Gastrocnemius medialis (tissue), 4 donors: Measurements from ENCODE around the gene RGP1. TPM values are rescaled to one million over a fixed set of nuclear protein-coding genes. Genes with fewer than 3 reads are reported as not detected.
A peak's percentile ranks its signal among the peaks of the same experiment; 100 is the strongest.

ENCODE experiments used
- ATAC-seq, 2 donors: fragments of 150-250 bp; one replicate each; pipeline ENCODE4 v1.9.1; 2016
- DNase-seq, 2 donors: peaks; one replicate each; pipeline ENCODE4 v3.0.0-alpha.2; 2019
- H3K27ac ChIP-seq, 4 donors: fragments of 200-600 bp; sonication (generic); 1 replicate in 1 of 4; 2 replicates in 3 of 4; pipeline ENCODE4 v1.5.1; 2016 to 2018; ENCODE audit warnings: mild to moderate bottlenecking in 2 of 4, moderate library complexity in 1 of 4
- H3K27me3 ChIP-seq, 3 donors: fragments of 200-600 bp; sonication (generic) in 2 of 3; 1 replicate in 1 of 3; 2 replicates in 2 of 3; pipeline versions ENCODE4 v1.5.1 to v1.6.0; 2016 to 2019; ENCODE audit warnings: mild to moderate bottlenecking in 1 of 3, moderate library complexity in 1 of 3
- H3K36me3 ChIP-seq, 2 donors: fragments of 200-600 bp; sonication (generic) in 1 of 2; one replicate each; pipeline ENCODE4 v1.5.1; 2017 to 2018
- H3K4me1 ChIP-seq, 2 donors: fragments of 200-600 bp; sonication (generic) in 1 of 2; one replicate each; pipeline ENCODE4 v1.5.1; 2016 to 2017; ENCODE audit warnings: mild to moderate bottlenecking in 2 of 2
- H3K4me3 ChIP-seq, 4 donors: fragments of 200-600 bp; sonication (generic) in 3 of 4; 1 replicate in 1 of 4; 2 replicates in 3 of 4; pipeline ENCODE4 v1.5.1; 2016 to 2019; ENCODE audit warnings: mild to moderate bottlenecking in 2 of 4
- H3K9me3 ChIP-seq, 3 donors: fragments of 200-600 bp; sonication (generic) in 2 of 3; 1 replicate in 1 of 3; 2 replicates in 2 of 3; pipeline ENCODE4 v1.5.1; 2016 to 2019
- POLR2A ChIP-seq, 2 donors: fragments of 450-650 bp; IDR thresholded peaks; one replicate each; pipeline ENCODE4 v1.6.1; 2017; ENCODE audit warnings: antibody characterized with exemption in 2 of 2, mild to moderate bottlenecking in 2 of 2, moderate library complexity in 2 of 2
- in situ Hi-C, 4 donors: fragments of 200-750 bp; cut with MboI; loops; one replicate each; pipeline versions ENCODE4 v1.15.0 to v1.8.0; 2017; ENCODE audit warnings: low sequenced_read_pairs in 4 of 4
- intact Hi-C: fragments of 100-400 bp; cut with DNase I; formaldehyde crosslinking; loops from one replicate; pipeline ENCODE4 v1.15.1; 2023; ENCODE audit warnings: low total_unique reads
- total RNA-seq, 4 donors: library from RNA; depleted of rRNA; stranded (reverse); fragments of >200 nt; gene quantifications; one replicate each; pipeline versions ENCODE4 v1.1.0 to v1.2.3, GENCODE V29; 2016
- TF ChIP-seq, protein P1 (sequence below), 5 experiments: fragments of 450-650 bp in 3 of 5; fragments of 200-600 bp in 2 of 5; sonication (generic) in 2 of 5; IDR thresholded peaks in 4 of 5; conservative IDR thresholded peaks in 1 of 5; 1 replicate in 4 of 5; 2 replicates in 1 of 5; pipeline ENCODE4 v1.5.1; 2016 to 2019; ENCODE audit warnings: antibody characterized with exemption in 5 of 5, mild to moderate bottlenecking in 3 of 5, moderate library complexity in 3 of 5

Gene RGP1
- total RNA-seq, 4 donors from 2014 or later = 22.0 to 41.1 (median 36.3) TPM

DNA sequence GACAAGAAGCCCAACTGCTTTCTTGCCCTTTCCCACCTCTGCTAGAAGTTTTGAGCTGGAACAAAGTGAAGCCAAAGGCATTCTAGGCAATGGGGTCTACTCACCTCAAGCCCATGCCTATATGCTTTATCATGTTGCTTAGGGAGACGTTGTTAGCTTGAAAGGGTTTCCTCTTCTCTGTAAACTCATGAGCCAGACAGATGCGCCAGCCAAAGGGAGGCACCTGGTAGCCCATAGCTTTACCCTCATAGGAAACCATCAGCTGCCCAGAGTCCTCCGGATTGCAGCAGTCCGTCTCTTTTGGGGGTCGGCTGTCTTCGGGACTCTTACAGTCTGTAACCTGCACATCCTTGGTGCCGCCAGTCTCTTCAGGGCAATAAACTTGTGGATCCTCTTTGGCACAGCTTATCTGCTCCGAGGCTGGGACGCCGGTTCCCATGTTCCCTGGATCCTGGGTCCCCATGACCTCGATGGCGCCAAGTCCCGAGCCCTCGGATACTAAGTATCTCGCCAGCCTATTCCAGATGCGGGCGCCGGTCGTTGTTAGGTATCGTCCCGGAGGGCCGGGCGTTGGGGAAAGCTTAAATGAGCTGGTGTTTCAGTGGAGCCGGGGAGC lies 737 bp upstream of the RGP1 start:
- peak overlapping the region; percentile 88 to 97 (median 94) for H3K27ac ChIP-seq
- ATAC-seq (peak; percentile 15 to 24), DNase-seq (peak in 1 of 2 donors; percentile 28)
- TF ChIP-seq POLR2A (IDR thresholded peaks at IDR 0.05) = no peak
- TF ChIP-seq, protein P1, sequence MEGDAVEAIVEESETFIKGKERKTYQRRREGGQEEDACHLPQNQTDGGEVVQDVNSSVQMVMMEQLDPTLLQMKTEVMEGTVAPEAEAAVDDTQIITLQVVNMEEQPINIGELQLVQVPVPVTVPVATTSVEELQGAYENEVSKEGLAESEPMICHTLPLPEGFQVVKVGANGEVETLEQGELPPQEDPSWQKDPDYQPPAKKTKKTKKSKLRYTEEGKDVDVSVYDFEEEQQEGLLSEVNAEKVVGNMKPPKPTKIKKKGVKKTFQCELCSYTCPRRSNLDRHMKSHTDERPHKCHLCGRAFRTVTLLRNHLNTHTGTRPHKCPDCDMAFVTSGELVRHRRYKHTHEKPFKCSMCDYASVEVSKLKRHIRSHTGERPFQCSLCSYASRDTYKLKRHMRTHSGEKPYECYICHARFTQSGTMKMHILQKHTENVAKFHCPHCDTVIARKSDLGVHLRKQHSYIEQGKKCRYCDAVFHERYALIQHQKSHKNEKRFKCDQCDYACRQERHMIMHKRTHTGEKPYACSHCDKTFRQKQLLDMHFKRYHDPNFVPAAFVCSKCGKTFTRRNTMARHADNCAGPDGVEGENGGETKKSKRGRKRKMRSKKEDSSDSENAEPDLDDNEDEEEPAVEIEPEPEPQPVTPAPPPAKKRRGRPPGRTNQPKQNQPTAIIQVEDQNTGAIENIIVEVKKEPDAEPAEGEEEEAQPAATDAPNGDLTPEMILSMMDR (IDR thresholded peaks at IDR 0.05 in 4 of 5, conservative IDR thresholded peaks at IDR 0.05 in 1 of 5) = no peak
- H3K36me3 ChIP-seq = peaks cover 2 to 45% of the 10 kb centered on the region in 2 donors
- intact Hi-C loops (no loop called here), in situ Hi-C loops (loop anchor here in 1 of 4 donors (25.0 kb wide), 1 partner anchor 261 kb away; the partner anchor contains the start of gene RUSC2)
- H3K9me3 ChIP-seq = no peaks in the 10 kb centered on the region
- peak overlapping the region; percentile 81 to 99 (median 85) for H3K4me3 ChIP-seq
- H3K27me3 ChIP-seq = no peaks in the 10 kb centered on the region
- H3K4me1 ChIP-seq = peaks cover 41 to 49% of the 10 kb centered on the region in 2 donors

GRCh38 chr9:35749515-35750255 lies 598 bp downstream of the RGP1 start:
- TF ChIP-seq POLR2A (IDR thresholded peaks at IDR 0.05) = no peak
- TF ChIP-seq, protein P1 (IDR thresholded peaks at IDR 0.05 in 4 of 5, conservative IDR thresholded peaks at IDR 0.05 in 1 of 5) = no peak
- in situ Hi-C loops = loop anchor here in 1 of 4 donors (25.0 kb wide), 1 partner anchor 262 kb away; the partner anchor contains the start of gene RUSC2
- intact Hi-C loops = loop anchor here (1.0 kb wide), 3 partner anchors 17 to 103 kb away; partner anchors contain the start of genes CREB3, FAM221B and TLN1
- peak in 1 of 2 donors; percentile 50 for DNase-seq
- Histone ChIP-seq H3K36me3 (peaks cover 2 to 46% of the 10 kb centered on the region in 2 donors), H3K27me3 (no peaks in the 10 kb centered on the region), H3K9me3 (no peaks in the 10 kb centered on the region), H3K27ac (peak overlapping the region; percentile 88 to 97 (median 94)), H3K4me1 (peaks cover 38 to 41% of the 10 kb centered on the region in 2 donors), H3K4me3 (peak overlapping the region; percentile 81 to 99 (median 85))
- ATAC-seq = peak; percentile 37 to 39

- in situ Hi-C loops = no loop called here
- Histone ChIP-seq H3K36me3 (peaks cover 2 to 46% of the 10 kb centered on the region in 2 donors), H3K9me3 (no peaks in the 10 kb centered on the region), H3K4me1 (peaks cover 36 to 37% of the 10 kb centered on the region in 2 donors), H3K27me3 (no peaks in the 10 kb centered on the region), H3K4me3 (peak overlapping the region; percentile 81 to 99 (median 85)), H3K27ac (peak overlapping the region; percentile 88 to 97 (median 94))
- TF ChIP-seq POLR2A (IDR thresholded peaks at IDR 0.05) = no peak
- TF ChIP-seq, protein P1 (IDR thresholded peaks at IDR 0.05 in 4 of 5, conservative IDR thresholded peaks at IDR 0.05 in 1 of 5) = no peak
- ATAC-seq (no peak), DNase-seq (peak in 1 of 2 donors; percentile 47)
- intact Hi-C loops = no loop called here
These were observed 1.1 kb downstream of the RGP1 start for GRCh38 chr9:35750256-35750531.

DNA sequence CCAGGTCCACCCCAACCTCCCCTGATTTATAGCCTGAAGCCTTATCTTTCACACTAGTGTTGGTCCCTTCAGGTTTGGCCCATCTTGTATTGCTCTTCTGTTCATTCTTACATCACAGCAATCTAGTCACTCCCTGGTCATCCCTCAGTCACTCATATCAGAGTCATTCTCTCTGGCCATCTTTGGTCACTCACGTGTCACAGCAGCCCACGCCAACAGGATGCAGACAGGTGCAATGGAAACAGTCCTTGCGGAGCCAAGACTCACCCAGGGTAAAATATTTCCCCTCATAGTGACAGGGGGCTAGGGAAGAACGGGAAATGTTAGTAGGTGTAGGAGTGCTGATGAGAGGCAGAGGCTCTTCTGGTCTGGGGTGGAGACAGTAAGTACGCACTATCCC lies 4.4 kb downstream of the RGP1 start:
- Histone ChIP-seq H3K36me3 (peaks cover 2 to 46% of the 10 kb centered on the region in 2 donors), H3K4me1 (peaks cover 28 to 30% of the 10 kb centered on the region in 2 donors), H3K9me3 (no peaks in the 10 kb centered on the region), H3K4me3 (no peak overlapping the region), H3K27me3 (no peaks in the 10 kb centered on the region), H3K27ac (no peak overlapping the region)
- ATAC-seq (no peak), DNase-seq (no peak)
- TF ChIP-seq, protein P1 (IDR thresholded peaks at IDR 0.05 in 4 of 5, conservative IDR thresholded peaks at IDR 0.05 in 1 of 5) = no peak
- TF ChIP-seq POLR2A (IDR thresholded peaks at IDR 0.05) = no peak
- in situ Hi-C loops (no loop called here), intact Hi-C loops (no loop called here)
